Left ventricle myocardium superior (tissue), 1 donor: Measurements from ENCODE around the gene RELT. TPM values are rescaled to one million over a fixed set of nuclear protein-coding genes. Genes with fewer than 3 reads are reported as not detected.

Experiments used
- ATAC-seq: fragments of 200-7000 bp; cut with Tn5 transposase; one replicate; pipeline ENCODE4 v1.9.1; 2020; ENCODE audit warnings: mild to moderate bottlenecking, moderate library complexity
- DNase-seq: peaks from one replicate; pipeline ENCODE4 v3.0.0-alpha.2; 2020
- intact Hi-C: fragments of 100-400 bp; cut with micrococcal nuclease; formaldehyde crosslinking; loops from one replicate; pipeline ENCODE4 v1.11.0; 2022
- total RNA-seq: library from RNA; stranded (reverse); fragmentation: NEBNext Ultra II Directional; extraction: Animal tissue kit (Norgen Biotek cat#: 25700); gene quantifications from one replicate; pipeline ENCODE4 v1.2.1, GENCODE V29; 2021
- donor health status: DM: no; HTN: yes; CAD: no; lungs with severe emphysema.

The RELT gene
- total RNA-seq, 1 donor from 2014 or later = 1.8 TPM

DNA sequence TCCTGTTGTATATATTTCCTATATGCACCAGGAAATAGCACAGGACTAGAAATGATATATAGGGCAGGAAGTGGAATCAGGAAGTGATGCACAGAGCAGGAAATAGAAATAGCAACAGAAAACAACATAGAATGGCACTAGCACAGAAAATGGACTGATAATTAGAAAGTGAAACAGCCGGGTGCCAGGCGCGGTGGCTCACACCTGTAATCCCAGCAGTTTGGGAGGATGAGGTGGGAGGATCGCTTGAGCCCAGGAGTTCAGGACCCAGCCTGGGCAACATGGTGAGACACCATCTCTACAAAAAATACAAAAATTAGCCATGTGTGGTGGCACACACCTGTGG, 10.0 kb upstream of the RELT start:
- DNase-seq (no peak), ATAC-seq (no peak)
- intact Hi-C loops = no loop called here

DNA sequence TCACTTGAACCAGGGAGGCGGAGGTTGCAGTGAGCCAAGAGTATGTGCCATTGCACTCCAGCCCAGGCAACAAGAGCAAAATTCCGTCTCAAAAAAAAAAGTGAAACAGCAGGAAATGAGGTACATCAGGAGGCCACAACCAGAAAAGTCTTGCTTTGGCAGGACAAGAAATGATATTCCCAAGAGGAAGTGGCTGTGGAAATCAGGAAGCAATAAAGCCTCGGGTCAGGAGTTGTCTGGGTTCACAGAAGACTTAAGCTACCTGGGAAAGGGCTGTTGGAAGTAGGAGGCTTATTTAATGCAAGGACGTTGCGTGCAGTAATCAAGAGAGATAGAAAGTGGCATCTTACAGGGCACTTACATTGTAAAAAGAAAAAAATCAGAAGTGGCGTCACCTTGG, 9.2 kb upstream of the RELT start:
- ATAC-seq = no peak
- no peak for DNase-seq
- intact Hi-C loops = no loop called here

- intact Hi-C loops = no loop called here
- ATAC-seq (no peak), DNase-seq (no peak)
Measured at GRCh38 chr11:73367482-73368024, 8.6 kb upstream of the RELT start.

DNA sequence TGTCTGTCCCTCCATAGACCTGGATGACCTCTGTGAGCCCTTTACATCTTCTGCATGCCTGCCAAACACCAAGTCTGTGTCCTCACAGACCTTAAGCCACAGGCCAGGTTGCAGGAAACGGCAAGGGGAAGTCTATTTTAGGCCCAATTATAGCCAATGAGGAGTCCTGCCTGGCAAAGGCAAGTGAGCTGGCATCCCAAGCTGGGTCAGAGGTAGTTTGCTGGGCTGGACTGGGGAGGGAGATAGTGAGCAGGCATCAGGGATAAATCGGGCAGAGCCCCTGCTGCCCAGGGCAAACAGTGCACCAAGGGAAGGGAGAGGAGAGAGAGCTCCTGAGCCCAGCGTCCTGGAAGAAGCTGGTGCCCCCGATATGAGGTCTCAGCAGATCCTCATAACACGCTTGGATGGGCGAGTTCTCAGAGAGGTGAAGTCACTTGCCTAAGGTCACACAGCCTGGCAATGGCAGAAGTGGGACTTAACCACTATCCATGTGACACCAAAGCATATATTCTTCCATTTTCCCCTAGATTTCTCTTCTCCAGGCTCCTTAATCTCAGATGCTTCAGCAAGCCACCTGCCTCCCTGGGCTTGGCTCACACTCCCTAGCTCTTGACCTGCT, 3.7 kb upstream of the RELT start:
- intact Hi-C loops = no loop called here
- no peak for DNase-seq
- peak; percentile 15 for ATAC-seq

- intact Hi-C loops = no loop called here
- ATAC-seq (no peak), DNase-seq (no peak)
Measured at GRCh38 chr11:73374151-73374550, 2.0 kb upstream of the RELT start.

DNA sequence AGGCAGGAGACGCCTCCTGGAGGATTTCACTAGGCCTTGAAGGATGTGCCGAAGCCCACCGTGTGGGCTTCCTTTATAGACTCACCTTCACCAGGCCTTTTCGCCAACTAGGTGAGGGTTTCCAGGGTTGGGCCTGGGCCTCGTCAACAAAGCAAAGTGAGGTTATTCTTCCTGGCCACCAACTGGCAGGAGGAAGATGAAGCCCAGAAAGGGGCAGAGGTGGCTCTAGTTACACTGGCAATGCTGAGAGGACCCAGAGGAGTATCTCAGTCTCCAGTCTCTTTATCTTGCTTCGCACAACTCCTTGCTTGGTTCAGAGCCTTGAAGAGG, 404 bp upstream of the RELT start:
- no peak for DNase-seq
- intact Hi-C loops = no loop called here
- ATAC-seq = no peak

DNA sequence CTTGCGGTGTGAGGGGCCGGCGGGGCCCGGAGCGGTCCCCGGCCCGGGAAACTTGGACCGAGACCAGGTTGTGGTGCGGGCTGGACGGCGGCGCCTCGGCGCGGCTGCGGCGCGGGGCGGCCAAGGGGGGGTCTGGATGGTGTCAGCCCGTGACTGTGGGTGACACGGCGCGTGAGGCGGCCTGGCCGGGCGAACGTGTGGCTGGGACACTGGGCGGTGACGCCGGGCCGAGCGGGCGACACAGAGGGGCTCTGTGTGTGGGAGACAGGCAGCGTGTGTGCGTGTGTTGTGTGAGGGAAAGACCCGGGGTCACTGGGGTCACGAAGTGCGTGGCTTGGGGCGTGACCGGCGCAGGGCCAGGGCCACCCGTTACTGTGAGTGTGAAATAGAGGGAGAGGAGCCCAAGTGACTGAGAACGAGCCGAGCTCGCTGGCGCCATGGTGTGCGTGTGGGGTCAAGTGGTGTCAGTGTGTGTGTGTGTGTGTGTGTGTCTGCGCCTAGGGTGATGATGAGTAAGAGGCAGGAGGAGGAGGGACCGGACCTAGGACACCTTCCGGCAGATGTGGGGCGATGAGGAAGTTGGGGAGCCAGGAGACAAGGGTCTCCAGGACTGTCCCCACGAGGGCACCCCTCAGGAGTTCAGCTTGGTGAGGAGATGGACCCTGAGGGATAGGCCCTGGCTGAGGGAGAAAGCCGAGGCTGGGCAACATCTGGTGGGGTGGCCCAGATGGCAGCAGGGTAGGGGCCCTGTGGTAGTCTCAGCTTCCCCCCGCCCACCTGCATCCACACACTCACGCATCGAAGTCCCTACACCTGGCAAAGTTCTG, 817 bp downstream of the RELT start:
- ATAC-seq = peak; percentile 3
- intact Hi-C loops = no loop called here
- peak; percentile 59 for DNase-seq

GRCh38 chr11:73379189-73379880, 3.1 kb downstream of the RELT start:
- DNase-seq = peak; percentile 71
- peak; percentile 8 for ATAC-seq
- intact Hi-C loops = no loop called here

- intact Hi-C loops = no loop called here
Measured at GRCh38 chr11:73380331-73380730, 4.1 kb downstream of the RELT start.

GRCh38 chr11:73380897-73381410, 4.8 kb downstream of the RELT start:
- intact Hi-C loops = no loop called here
- peak; percentile 10 for ATAC-seq
- no peak for DNase-seq

More at GRCh38 chr11:73380331-73380730, 4.1 kb downstream of the RELT start:
- DNase-seq (no peak), ATAC-seq (no peak)

- no peak for ATAC-seq
- DNase-seq = no peak
- intact Hi-C loops = no loop called here
Measured at GRCh38 chr11:73381589-73381988, 5.4 kb downstream of the RELT start.

DNA sequence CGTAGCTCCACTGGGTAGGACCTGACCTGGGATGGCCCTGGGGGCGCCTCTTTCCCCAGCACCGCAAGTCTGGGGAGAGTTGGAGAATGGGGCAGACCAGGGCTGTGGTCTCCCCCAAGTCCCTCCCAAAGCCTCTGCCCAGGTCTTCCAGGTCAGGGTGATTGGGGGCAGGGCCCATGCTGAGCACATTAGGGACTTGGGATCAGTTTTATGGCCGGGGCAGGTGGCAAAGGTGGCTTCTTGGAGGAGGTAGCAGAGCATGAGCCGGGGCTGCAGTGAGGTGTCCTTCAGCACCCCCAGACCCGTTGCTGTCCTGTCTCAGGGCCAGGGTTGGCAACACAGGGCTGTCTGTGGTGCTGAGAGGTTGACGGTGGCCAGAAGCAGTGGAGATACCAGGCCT, 6.0 kb downstream of the RELT start:
- DNase-seq = no peak
- ATAC-seq = no peak
- intact Hi-C loops = no loop called here

DNA sequence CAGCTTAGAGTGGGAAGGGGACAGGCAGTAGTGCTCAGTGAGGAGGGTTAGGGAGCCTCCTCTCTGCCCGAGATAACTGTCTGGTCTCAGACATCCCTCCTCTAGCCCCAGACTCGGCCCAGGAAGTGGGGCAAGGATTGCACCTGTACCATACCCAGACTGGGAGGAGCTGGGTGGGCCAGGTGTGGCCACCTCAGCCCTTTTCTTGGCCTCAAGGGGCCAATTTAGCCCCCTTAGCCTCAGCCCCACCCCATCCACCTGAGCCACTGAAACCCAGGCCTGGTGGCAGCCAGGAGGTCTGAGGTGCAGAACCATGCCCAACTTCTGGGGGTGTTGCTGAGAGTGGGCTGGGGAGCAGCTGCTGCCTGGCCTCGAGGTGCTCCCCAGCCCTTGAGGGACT, 6.5 kb downstream of the RELT start:
- ATAC-seq (no peak), DNase-seq (no peak)
- intact Hi-C loops = no loop called here

DNA sequence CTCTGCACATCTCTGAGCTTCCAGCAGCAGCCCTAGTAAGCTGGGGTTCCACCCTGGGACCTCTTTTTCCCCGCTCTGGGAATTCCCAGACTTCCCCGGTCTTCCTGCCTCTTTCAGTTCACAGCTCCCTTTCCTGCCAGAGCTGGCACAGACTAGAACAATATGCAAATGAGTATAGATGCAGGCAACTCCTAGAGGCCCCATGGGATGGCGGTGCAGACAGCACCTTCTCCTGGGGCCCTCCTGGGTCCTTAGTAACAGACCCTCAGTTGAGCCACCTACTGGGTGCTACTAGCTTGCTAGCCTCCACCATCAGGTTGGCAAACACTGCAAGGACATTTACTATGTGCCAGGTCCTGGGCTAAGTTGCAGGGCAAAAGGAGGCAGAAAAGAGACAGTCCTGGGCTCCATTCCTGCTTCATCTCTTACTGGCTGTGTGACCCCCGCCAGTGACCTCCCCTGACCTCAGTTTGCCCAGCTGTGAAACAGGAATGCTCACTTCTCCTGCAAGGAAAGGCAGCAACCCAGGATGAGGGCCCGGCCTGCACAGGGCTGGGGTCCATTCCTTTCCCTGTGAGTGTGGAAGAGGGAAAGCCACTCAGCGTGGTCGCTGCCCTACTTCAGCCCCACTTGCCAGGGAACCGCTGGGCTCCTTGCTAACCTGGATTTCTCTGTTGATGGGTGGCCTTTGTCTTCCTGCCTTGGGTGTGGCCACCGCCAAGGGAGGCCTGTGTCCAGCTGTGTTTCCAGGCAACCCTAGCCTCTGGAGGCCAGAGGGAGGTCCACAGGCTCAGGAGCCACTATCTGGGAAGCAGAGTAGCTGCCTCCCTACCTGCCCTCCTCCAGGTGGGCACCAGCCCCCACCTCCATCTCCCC, 7.3 kb downstream of the RELT start:
- intact Hi-C loops = no loop called here
- no peak for DNase-seq
- ATAC-seq = no peak

GRCh38 chr11:73384125-73384441, 7.9 kb downstream of the RELT start:
- no peak for DNase-seq
- intact Hi-C loops = no loop called here
- no peak for ATAC-seq

DNA sequence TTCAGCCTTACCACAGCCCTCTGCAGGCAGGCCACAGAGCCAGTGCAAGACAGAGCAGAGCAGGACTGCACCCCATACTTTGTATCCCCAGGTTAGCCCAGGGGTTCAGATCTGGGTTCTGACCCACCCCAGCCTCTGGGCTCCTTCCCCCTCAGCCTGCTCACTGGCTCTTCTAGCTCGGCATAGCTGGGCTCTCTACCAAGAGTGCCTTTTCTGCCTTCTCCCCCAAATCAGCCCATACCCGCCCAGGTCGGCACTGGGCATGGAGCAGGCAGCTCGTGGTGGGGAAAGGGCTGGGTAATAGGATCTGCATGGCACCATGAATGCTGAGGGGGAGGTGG, 8.3 kb downstream of the RELT start:
- intact Hi-C loops = no loop called here
- DNase-seq (no peak), ATAC-seq (no peak)

- intact Hi-C loops = no loop called here
- DNase-seq (peak; percentile 76), ATAC-seq (peak; percentile 46)
Measured at GRCh38 chr11:73384872-73385689, 8.9 kb downstream of the RELT start.

DNA sequence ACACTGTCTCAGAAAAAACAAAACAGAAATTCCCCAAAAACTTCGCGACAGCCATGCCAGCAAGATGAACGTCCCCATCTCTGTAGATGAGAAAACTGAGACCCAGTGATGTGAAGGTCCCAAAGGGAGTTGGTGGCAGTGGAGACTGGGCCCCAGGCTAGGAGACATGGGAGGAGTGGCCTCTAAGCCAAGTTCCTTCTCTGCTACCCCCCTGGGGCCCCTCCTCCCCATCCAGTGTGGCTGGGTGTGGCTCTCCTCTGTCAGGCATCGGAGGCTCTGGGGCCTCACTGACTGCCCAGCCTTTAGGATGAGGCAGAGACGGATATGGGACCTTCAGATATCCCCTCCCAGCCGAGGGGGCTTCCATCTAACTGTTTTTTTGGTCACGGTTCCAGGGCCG, 9.8 kb downstream of the RELT start:
- no peak for DNase-seq
- intact Hi-C loops = no loop called here
- peak; percentile 40 for ATAC-seq

- intact Hi-C loops = no loop called here
- DNase-seq = no peak
- ATAC-seq = no peak
Measured at GRCh38 chr11:73386546-73386945, 10.3 kb downstream of the RELT start.
